IMR-90 (cell line): ENCODE results near the gene ZNF526.

Experiments used
- BHLHE40 ChIP-seq: fragments of 150-350 bp; IDR thresholded peaks from 2 replicates; pipeline ENCODE4 v1.6.1; 2016; ENCODE audit warnings: mild to moderate bottlenecking, low read depth, low read length
- CTCF ChIP-seq: conservative IDR thresholded peaks from 2 replicates; pipeline ENCODE4 v1.5.1; 2012; ENCODE audit warnings: mild to moderate bottlenecking, low read depth, low read length, improper control_type of control experiment
- FOS ChIP-seq: fragments of 150-350 bp; IDR thresholded peaks from 2 replicates; pipeline ENCODE4 v1.6.1; 2016; ENCODE audit warnings: low read depth, low read length
- POLR2A ChIP-seq: IDR thresholded peaks from 2 replicates; pipeline ENCODE4 v1.6.1; 2012; ENCODE audit warnings: mild to moderate bottlenecking, low read depth, low read length
- RAD21 ChIP-seq: IDR thresholded peaks from 2 replicates; pipeline ENCODE4 v1.6.1; 2012; ENCODE audit warnings: low read length, improper control_type of control experiment
- SMC3 ChIP-seq: fragments of 150-350 bp; IDR thresholded peaks from 2 replicates; pipeline ENCODE4 v1.6.1; 2016; ENCODE audit warnings: low read depth, mild to moderate bottlenecking, antibody characterized with exemption, low read length, moderate library complexity

- TF ChIP-seq POLR2A = no peak
- TF ChIP-seq FOS = no peak
- TF ChIP-seq CTCF = no peak
- no peak for TF ChIP-seq SMC3
- TF ChIP-seq RAD21 = no peak
- TF ChIP-seq BHLHE40 = no peak
These were observed 9.8 kb downstream of the ZNF526 start for GRCh38 chr19:42229855-42230351.
